ENCODE data around the gene IDUA. TPM values are rescaled to one million over a fixed set of nuclear protein-coding genes. Genes with fewer than 3 reads are reported as not detected.

Gene IDUA
- polyA plus RNA-seq, 1 donor (not counting 4 experiments of a cell fraction or from before 2014, with no cell fraction given): 1.2 TPM

- H3K9ac ChIP-seq (ENCODE audit: control insufficient read depth, extremely low read depth, insufficient read depth, low read length): no peak overlapping the region
- dilution Hi-C loops (cut with MboI; ENCODE audit: extremely low pct_ligation_motif_present, low sequenced_read_pairs): no loop called here
- H4K20me1 ChIP-seq (ENCODE audit: control insufficient read depth, extremely low read depth, insufficient read depth, low read length): no peaks in the 10 kb centered on the region
- H3K27ac ChIP-seq (ENCODE audit: control insufficient read depth, insufficient read depth, low read length): no peak overlapping the region
- TF ChIP-seq CTCF (optimal IDR thresholded peaks at IDR 0.05 in 1 of 3, IDR thresholded peaks at IDR 0.05 in 1 of 3, conservative IDR thresholded peaks at IDR 0.05 in 1 of 3; ENCODE audit: extremely low read depth in 1 of 3, insufficient read depth in 2 of 3, low read length in 3 of 3): no peak
- no peak for TF ChIP-seq EZH2 (IDR thresholded peaks at IDR 0.05; ENCODE audit: low read length)
- no peak for FAIRE-seq
- H3K9me3 ChIP-seq (ENCODE audit: control insufficient read depth, low read depth, low read length): no peaks in the 10 kb centered on the region
- peaks cover 3% of the 10 kb centered on the region for H3K4me1 ChIP-seq (ENCODE audit: control insufficient read depth, extremely low read depth, insufficient read depth, low read length)
- H3K36me3 ChIP-seq (ENCODE audit: control insufficient read depth in 2 of 2, extremely low read depth in 1 of 2, insufficient read depth in 2 of 2, low read length in 2 of 2): no peaks in the 10 kb centered on the region
- no peak overlapping the region for H2AFZ ChIP-seq (ENCODE audit: control insufficient read depth, low read length)
- H3K4me2 ChIP-seq (ENCODE audit: control insufficient read depth, extremely low read depth, insufficient read depth, low read depth, low read length): no peak overlapping the region
- H3K4me3 ChIP-seq (ENCODE audit: control insufficient read depth in 2 of 3, extremely low read depth in 1 of 3, insufficient read depth in 2 of 3, low read depth in 1 of 3, low read length in 3 of 3): no peak overlapping the region
- no peaks in the 10 kb centered on the region for H3K9me1 ChIP-seq (ENCODE audit: control insufficient read depth, extremely low read depth, insufficient read depth, low read length)
- no peak for DNase-seq (ENCODE audit: low read depth, low spot score)
- H3K27me3 ChIP-seq (ENCODE audit: control insufficient read depth, extremely low read depth, insufficient read depth, low read length): peaks cover 85% of the 10 kb centered on the region
- H3K79me2 ChIP-seq (ENCODE audit: control insufficient read depth, insufficient read depth, low read length): no peaks in the 10 kb centered on the region
Measured at GRCh38 chr4:1004071-1004418, 17.2 kb downstream of the IDUA start.

GRCh38 chr4:1004557-1005485 lies 18.0 kb downstream of the IDUA start:
- no peak overlapping the region for H2AFZ ChIP-seq (ENCODE audit: control insufficient read depth, low read length)
- FAIRE-seq (no peak), DNase-seq (ENCODE audit: low read depth, low spot score) (no peak)
- no peaks in the 10 kb centered on the region for H3K9me1 ChIP-seq (ENCODE audit: control insufficient read depth, extremely low read depth, insufficient read depth, low read length)
- TF ChIP-seq EZH2 (IDR thresholded peaks at IDR 0.05; ENCODE audit: low read length): no peak
- no peak for TF ChIP-seq CTCF (optimal IDR thresholded peaks at IDR 0.05 in 1 of 3, IDR thresholded peaks at IDR 0.05 in 1 of 3, conservative IDR thresholded peaks at IDR 0.05 in 1 of 3; ENCODE audit: extremely low read depth in 1 of 3, insufficient read depth in 2 of 3, low read length in 3 of 3)
- no peak overlapping the region for H3K4me2 ChIP-seq (ENCODE audit: control insufficient read depth, extremely low read depth, insufficient read depth, low read depth, low read length)
- H3K9ac ChIP-seq (ENCODE audit: control insufficient read depth, extremely low read depth, insufficient read depth, low read length): no peak overlapping the region
- no peak overlapping the region for H3K4me3 ChIP-seq (ENCODE audit: control insufficient read depth in 2 of 3, extremely low read depth in 1 of 3, insufficient read depth in 2 of 3, low read depth in 1 of 3, low read length in 3 of 3)
- no peaks in the 10 kb centered on the region for H4K20me1 ChIP-seq (ENCODE audit: control insufficient read depth, extremely low read depth, insufficient read depth, low read length)
- H3K27ac ChIP-seq (ENCODE audit: control insufficient read depth, insufficient read depth, low read length): no peak overlapping the region
- no peaks in the 10 kb centered on the region for H3K79me2 ChIP-seq (ENCODE audit: control insufficient read depth, insufficient read depth, low read length)
- H3K36me3 ChIP-seq (ENCODE audit: control insufficient read depth in 2 of 2, extremely low read depth in 1 of 2, insufficient read depth in 2 of 2, low read length in 2 of 2): no peaks in the 10 kb centered on the region
- dilution Hi-C loops (cut with MboI; ENCODE audit: extremely low pct_ligation_motif_present, low sequenced_read_pairs): no loop called here
- peaks cover 80% of the 10 kb centered on the region for H3K27me3 ChIP-seq (ENCODE audit: control insufficient read depth, extremely low read depth, insufficient read depth, low read length)
- H3K9me3 ChIP-seq (ENCODE audit: control insufficient read depth, low read depth, low read length): no peaks in the 10 kb centered on the region
- H3K4me1 ChIP-seq (ENCODE audit: control insufficient read depth, extremely low read depth, insufficient read depth, low read length): peaks cover 5% of the 10 kb centered on the region
